Measurements from ENCODE around the gene TCEAL5.

DNA sequence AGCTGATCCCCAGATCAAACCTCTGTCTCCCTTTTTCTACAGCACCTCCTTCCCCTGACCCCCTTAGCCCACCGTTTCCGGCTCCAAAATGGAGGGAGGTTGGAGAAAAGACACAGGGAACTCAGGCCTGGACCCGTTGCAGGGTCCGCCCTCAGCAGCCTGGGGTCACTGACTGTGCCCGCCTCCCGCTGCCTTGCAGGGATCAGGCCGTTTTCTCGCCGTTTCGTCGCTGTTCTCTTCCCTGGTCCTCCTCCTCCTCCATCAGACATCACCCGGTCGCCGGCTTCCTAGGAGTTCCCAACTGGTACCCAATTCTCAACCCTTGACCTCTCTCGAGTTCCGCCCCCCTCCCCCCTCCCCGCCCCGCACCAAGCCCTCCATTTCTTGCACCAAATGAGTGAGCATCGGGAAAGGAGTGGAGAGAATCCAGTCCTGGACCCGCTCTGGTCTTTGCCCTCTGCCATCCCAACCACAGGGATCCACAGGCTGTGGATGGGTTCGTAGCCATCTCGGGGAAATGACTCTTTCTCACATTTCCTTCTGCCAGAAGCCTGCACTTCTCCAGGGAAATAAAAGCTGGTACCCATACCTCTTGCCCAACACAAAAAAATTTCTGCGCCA is 493 bp downstream of the TCEAL5 start:
- TF ChIP-seq, protein P1, sequence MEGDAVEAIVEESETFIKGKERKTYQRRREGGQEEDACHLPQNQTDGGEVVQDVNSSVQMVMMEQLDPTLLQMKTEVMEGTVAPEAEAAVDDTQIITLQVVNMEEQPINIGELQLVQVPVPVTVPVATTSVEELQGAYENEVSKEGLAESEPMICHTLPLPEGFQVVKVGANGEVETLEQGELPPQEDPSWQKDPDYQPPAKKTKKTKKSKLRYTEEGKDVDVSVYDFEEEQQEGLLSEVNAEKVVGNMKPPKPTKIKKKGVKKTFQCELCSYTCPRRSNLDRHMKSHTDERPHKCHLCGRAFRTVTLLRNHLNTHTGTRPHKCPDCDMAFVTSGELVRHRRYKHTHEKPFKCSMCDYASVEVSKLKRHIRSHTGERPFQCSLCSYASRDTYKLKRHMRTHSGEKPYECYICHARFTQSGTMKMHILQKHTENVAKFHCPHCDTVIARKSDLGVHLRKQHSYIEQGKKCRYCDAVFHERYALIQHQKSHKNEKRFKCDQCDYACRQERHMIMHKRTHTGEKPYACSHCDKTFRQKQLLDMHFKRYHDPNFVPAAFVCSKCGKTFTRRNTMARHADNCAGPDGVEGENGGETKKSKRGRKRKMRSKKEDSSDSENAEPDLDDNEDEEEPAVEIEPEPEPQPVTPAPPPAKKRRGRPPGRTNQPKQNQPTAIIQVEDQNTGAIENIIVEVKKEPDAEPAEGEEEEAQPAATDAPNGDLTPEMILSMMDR (conservative IDR thresholded peaks at IDR 0.05) = no peak
- no peak for TF ChIP-seq EZH2 (IDR thresholded peaks at IDR 0.05; ENCODE audit: low read depth)

Data from PC-9 (cell line).